ENCODE measurements around the gene AMY1B. TPM values are rescaled to one million over a fixed set of nuclear protein-coding genes. Genes with fewer than 3 reads are reported as not detected.

The AMY1B gene
- total RNA-seq, 1 donor from 2014 or later: not detected

Other genes with a start within 250 kb of the AMY1B start
- 18.7 TPM for gene RNPC3, start 170.5 kb downstream of the AMY1B start, total RNA-seq
- gene AMY2B, start 124.6 kb downstream of the AMY1B start, total RNA-seq: 19.1 TPM
- not detected for gene AMY2A, start 78.8 kb downstream of the AMY1B start, total RNA-seq
- not detected for gene AMY1A, start 40.5 kb downstream of the AMY1B start, total RNA-seq
- not detected for gene AMY1C, start 53.7 kb upstream of the AMY1B start, total RNA-seq

Measured in Right ventricle myocardium superior (tissue), 1 donor.